ENCODE data around the gene PNMT.
A peak's percentile ranks its signal among the peaks of the same experiment; 100 is the strongest.

The PNMT gene

GRCh38 chr17:39669897-39670735 is 1.9 kb downstream of the PNMT start:
- DNase-seq (no peak), ATAC-seq (no peak)
- H3K4me1 Mint-ChIP-seq, result peaks cover 50% of the 10 kb centered on the region
- H3K27ac Mint-ChIP-seq, result no peak overlapping the region
- no peak overlapping the region for H3K4me3 Mint-ChIP-seq
- H3K9me3 Mint-ChIP-seq, result no peaks in the 10 kb centered on the region
- peaks cover 61% of the 10 kb centered on the region for H3K27me3 Mint-ChIP-seq

DNA sequence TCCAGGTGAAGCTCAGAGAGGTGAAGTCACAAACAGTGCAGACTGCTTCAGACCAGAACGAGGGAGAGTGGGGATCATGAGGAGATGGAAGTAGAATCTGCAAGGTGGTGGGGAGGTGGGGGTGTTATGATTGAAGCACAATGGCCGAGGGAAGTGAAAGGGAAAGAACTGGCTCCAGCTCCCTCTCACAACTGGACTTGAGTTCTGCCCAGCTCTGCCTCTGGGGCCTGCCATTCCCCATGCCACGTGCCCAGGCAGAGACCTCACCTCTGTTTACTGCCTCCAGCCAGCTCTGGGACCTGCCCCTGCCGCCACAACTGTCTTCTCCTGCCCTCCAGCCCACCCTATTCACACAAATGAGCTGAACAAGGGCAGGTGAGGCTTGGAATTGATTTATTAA is 2.5 kb downstream of the PNMT start:
- Mint-ChIP-seq H3K4me3 (no peak overlapping the region), H3K27me3 (peaks cover 59% of the 10 kb centered on the region), H3K27ac (no peak overlapping the region), H3K4me1 (peaks cover 54% of the 10 kb centered on the region), H3K9me3 (no peaks in the 10 kb centered on the region)
- ATAC-seq, result no peak
- no peak for DNase-seq

- H3K9me3 Mint-ChIP-seq, result no peaks in the 10 kb centered on the region
- peaks cover 54% of the 10 kb centered on the region for H3K4me1 Mint-ChIP-seq
- H3K27ac Mint-ChIP-seq, result peak overlapping the region in 1 of 2 donors; percentile 36
- H3K4me3 Mint-ChIP-seq, result no peak overlapping the region
- ATAC-seq (peak; percentile 27), DNase-seq (no peak)
- H3K27me3 Mint-ChIP-seq, result peaks cover 48% of the 10 kb centered on the region
These were observed 3.6 kb downstream of the PNMT start for GRCh38 chr17:39671651-39672521.

DNA sequence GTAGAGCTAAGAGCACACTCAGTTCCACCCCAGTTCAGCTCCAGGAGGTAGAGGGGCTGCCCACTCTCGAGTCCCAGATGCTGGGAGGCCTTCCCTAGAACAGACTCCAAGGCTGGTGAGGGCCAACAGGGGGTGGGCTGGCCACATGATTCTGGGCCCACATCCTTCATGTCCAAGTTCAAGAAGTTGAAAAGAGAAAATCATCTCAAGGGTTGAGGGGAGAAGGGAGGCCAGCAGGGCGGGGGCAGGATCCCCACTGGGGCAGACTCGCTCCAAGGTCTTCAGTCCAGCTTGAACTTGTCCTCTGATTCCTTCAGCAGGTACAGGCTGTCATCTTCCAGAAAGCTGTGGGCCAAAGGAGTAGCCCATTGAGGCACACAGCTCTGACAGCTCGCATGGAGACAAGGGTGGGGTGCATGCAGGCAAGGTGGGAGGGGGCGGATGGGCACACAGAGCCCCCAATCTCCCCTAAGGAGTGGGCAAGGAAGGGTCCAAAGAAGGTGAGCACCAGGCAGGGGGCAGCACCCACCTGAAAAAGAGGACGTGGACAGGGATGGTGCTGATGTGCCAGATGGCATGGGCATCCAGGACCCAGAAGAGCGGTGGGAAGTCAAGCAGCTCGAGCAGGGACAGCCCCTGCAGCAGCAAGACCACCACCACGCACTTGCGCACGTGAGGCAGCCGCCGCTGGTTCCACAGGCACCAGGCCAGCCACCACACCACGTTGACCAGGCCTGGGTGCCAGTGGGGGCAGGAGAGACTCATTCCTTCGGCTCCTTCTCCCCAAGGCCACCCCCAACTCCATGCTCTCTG is 4.5 kb downstream of the PNMT start:
- ATAC-seq (no peak), DNase-seq (no peak)
- no peaks in the 10 kb centered on the region for H3K9me3 Mint-ChIP-seq
- peaks cover 58% of the 10 kb centered on the region for H3K4me1 Mint-ChIP-seq
- no peak overlapping the region for H3K27ac Mint-ChIP-seq
- H3K27me3 Mint-ChIP-seq, result peaks cover 42% of the 10 kb centered on the region
- H3K4me3 Mint-ChIP-seq, result no peak overlapping the region

GRCh38 chr17:39673335-39674081 is 5.3 kb downstream of the PNMT start:
- H3K9me3 Mint-ChIP-seq, result no peaks in the 10 kb centered on the region
- ATAC-seq (no peak), DNase-seq (no peak)
- H3K4me1 Mint-ChIP-seq, result peaks cover 58% of the 10 kb centered on the region
- peaks cover 34% of the 10 kb centered on the region for H3K27me3 Mint-ChIP-seq
- H3K4me3 Mint-ChIP-seq, result no peak overlapping the region
- H3K27ac Mint-ChIP-seq, result no peak overlapping the region

DNA sequence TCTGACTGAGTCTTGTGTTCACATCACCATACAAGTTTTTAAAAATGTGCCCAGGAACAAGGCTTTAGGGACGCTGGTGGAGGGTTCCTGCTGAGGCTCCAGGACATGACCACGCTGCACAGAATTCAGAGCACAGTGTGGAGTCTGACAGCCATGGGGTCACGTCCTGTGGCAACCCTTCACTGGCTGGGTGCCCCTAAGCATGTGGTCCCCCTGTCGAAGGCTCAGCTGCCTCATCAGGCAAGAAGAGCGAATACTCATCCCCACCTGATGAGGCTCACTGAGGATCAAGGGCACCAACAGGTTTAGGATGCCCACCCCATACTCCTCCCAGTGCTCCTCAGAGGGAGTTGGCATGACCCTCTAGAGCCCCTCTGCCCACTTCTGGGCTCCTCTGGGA is 5.9 kb downstream of the PNMT start:
- no peak overlapping the region for H3K4me3 Mint-ChIP-seq
- H3K27ac Mint-ChIP-seq, result no peak overlapping the region
- no peaks in the 10 kb centered on the region for H3K9me3 Mint-ChIP-seq
- ATAC-seq, result no peak
- peaks cover 58% of the 10 kb centered on the region for H3K4me1 Mint-ChIP-seq
- peaks cover 27% of the 10 kb centered on the region for H3K27me3 Mint-ChIP-seq
- DNase-seq, result no peak

DNA sequence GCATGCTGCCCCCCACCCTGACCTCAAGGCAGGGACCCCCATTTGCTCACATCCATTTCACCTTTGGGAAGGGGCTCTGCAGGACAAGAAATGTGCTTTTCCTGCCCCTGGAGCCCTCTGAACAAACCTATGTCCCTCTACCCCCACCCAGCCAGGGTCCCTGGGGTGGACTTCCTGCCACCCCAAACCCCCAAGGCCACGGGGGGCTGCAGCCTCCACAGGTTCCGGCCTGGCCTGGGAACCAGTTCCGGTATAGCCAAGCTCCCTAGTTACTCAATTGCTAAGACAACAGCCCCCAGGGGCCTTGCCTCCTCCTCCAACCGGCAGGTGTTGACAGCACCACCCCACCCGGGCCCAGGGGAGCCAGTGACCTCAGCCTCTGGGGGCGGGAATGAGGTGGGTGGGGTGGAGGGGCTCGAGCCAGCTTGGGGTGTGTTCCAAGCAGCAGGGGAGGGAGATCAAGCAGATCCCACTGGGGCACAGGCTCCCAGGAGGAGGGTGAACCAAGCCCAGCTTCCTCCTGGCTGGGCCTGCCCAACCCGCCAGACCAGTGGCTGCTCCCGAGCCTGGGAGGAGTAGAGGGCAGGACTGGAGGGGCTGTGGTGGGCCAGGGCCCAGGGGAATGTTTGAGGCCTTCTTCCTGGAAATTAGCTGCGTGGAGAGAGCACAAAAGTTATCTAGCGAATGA is 6.6 kb downstream of the PNMT start:
- DNase-seq, result no peak
- peaks cover 22% of the 10 kb centered on the region for H3K27me3 Mint-ChIP-seq
- H3K4me1 Mint-ChIP-seq, result peaks cover 61% of the 10 kb centered on the region
- no peaks in the 10 kb centered on the region for H3K9me3 Mint-ChIP-seq
- ATAC-seq, result no peak
- no peak overlapping the region for H3K27ac Mint-ChIP-seq
- H3K4me3 Mint-ChIP-seq, result no peak overlapping the region

GRCh38 chr17:39675390-39676082 is 7.3 kb downstream of the PNMT start:
- peak overlapping the region in 1 of 2 donors; percentile 69 for H3K27ac Mint-ChIP-seq
- no peak overlapping the region for H3K4me3 Mint-ChIP-seq
- H3K9me3 Mint-ChIP-seq, result no peaks in the 10 kb centered on the region
- ATAC-seq (no peak), DNase-seq (no peak)
- peaks cover 68% of the 10 kb centered on the region for H3K4me1 Mint-ChIP-seq
- peaks cover 18% of the 10 kb centered on the region for H3K27me3 Mint-ChIP-seq

DNA sequence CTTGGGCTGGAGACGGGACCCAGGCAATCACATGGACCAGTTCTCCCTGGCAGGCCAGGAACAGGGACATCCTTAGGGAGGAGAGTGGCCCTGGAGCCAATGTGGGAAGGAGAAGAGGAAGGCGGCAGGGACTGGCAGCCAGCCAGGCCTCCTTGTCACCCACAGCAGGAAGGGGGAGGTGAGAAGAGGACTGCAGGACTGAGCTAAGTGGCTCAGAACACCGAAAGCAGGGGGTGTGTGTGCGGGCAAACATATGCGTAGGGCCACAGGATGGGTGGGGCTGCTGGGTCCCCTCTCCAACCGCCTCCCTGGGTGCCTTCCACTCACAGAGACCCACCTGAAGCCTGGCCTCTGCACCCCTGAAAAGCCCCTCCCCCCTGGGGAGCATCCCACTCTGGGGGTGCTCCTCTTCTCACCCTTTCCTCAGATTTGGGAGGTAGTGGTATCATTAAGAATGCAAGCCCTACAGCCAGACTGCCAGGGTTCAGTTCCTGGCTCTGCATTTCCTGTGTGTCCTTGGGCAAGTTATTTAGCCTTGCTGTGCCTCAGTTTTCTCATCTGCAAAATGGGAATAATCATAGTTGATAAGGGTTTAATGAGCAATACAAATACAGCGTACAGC is 8.1 kb downstream of the PNMT start:
- Mint-ChIP-seq H3K27me3 (peaks cover 10% of the 10 kb centered on the region), H3K4me3 (no peak overlapping the region), H3K27ac (peak overlapping the region in 1 of 2 donors; percentile 69), H3K9me3 (no peaks in the 10 kb centered on the region), H3K4me1 (peaks cover 75% of the 10 kb centered on the region)
- ATAC-seq (peak; percentile 65), DNase-seq (peak in 1 of 2 donors; percentile 43)

DNA sequence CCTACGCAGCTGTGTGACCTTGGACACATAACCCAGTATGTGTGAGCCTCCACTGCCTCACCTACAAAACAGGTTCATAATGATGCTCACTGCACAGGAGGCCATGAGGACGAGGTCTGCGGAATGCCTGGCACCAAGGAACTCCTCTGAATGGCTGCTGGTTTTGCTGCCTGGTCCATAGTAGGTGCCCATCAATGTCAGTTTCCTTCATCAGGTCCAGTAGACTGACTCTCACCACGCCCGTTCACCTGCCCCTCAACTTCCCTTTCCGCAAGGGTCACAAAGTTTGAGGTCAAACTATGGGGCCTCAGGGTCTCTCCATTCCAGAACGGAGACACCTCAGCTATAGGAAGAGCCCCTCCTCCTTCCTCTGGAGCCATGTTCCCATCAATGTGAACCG is 8.8 kb downstream of the PNMT start:
- DNase-seq, result no peak
- Mint-ChIP-seq H3K27me3 (peaks cover 2% of the 10 kb centered on the region), H3K4me1 (peaks cover 68% of the 10 kb centered on the region), H3K27ac (no peak overlapping the region), H3K4me3 (no peak overlapping the region), H3K9me3 (no peaks in the 10 kb centered on the region)
- no peak for ATAC-seq

DNA sequence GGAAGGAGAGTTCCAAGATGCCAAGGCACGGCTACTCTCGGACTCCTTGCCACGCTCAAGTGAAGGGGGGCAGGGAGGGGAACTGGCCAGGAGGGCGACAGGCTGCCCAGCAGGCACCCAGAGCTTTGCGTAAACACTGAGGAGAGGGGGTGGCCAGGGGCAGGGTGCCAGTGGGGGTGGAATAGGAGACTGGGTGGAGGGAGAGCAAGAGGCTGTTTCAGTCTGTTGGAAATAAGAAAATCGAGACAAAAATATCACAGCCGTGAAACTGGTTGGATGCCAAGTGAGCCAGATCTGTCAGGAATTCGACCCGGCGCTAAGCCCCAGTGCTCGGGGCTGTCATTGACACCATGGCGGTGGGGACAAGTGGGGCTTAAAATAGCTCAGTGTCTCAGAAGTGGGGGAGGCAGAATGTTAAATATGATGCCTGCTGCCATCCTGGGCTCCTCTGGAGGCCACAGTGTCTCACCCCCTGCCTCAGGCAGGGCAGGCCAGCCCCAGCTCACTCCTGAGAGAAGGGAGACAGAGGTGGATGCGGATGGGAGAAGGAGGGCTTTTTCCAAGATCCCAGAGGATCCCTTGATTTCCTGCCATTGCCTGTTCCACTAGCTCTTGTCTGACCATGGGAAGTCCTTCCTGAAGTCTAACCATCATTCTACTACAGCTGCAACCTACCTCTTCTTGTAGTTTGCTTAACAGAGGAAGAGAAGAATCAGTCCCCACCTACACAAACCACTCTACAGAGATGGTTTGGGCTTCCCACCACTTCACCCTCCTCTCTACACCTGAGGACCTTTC is 9.5 kb downstream of the PNMT start:
- Mint-ChIP-seq H3K9me3 (no peaks in the 10 kb centered on the region), H3K27ac (peak overlapping the region in 1 of 2 donors; percentile 60), H3K4me3 (no peak overlapping the region), H3K27me3 (no peaks in the 10 kb centered on the region), H3K4me1 (peaks cover 64% of the 10 kb centered on the region)
- DNase-seq (no peak), ATAC-seq (no peak)

GRCh38 chr17:39678340-39679116 is 10.3 kb downstream of the PNMT start:
- Mint-ChIP-seq H3K9me3 (no peaks in the 10 kb centered on the region), H3K27me3 (no peaks in the 10 kb centered on the region), H3K27ac (peak overlapping the region; percentile 55 to 97), H3K4me1 (peaks cover 64% of the 10 kb centered on the region), H3K4me3 (peak overlapping the region in 1 of 2 donors; percentile 22)
- DNase-seq (no peak), ATAC-seq (no peak)
